Stimulated activated CD8-positive, alpha-beta memory T cell treated with anti-CD3 and anti-CD28 coated beads, Interleukin-7, amount 100 ng/mL, for 4 hours (primary cell): ENCODE data around the gene DDX55.

ENCODE experiments used
- DNase-seq, 2 donors: peaks; one replicate each; pipeline ENCODE4 v3.0.0-alpha.2; 2020; ENCODE audit warnings: low read depth in 2 of 2

The DDX55 gene

GRCh38 chr12:123608182-123608581 is 6.3 kb downstream of the DDX55 start:
- DNase-seq = no peak

- no peak for DNase-seq
Measured at GRCh38 chr12:123614110-123614509, 12.2 kb downstream of the DDX55 start.

GRCh38 chr12:123614531-123614930 is 12.6 kb downstream of the DDX55 start:
- DNase-seq = no peak

- no peak for DNase-seq
Measured at GRCh38 chr12:123617144-123617543, 15.2 kb downstream of the DDX55 start.

- no peak for DNase-seq
Measured at GRCh38 chr12:123617580-123617979, 15.7 kb downstream of the DDX55 start.

- no peak for DNase-seq
Measured at GRCh38 chr12:123621101-123621500, 19.2 kb downstream of the DDX55 start.

- DNase-seq = no peak
Measured at GRCh38 chr12:123621619-123622530, 20.0 kb downstream of the DDX55 start.

- peak; percentile 95 to 96 for DNase-seq
Measured at GRCh38 chr12:123633379-123634141, 31.7 kb downstream of the DDX55 start, which contains the start of the genes EIF2B1 and GTF2H3. Gene EIF2B1 (minus strand): TSS chr12:123633686. CDS start chr12:123633557, 129 bp downstream. Gene GTF2H3 (plus strand): TSS chr12:123633829. CDS start chr12:123633860, 31 bp downstream.

GRCh38 chr12:123634142-123634561 is 32.3 kb downstream of the DDX55 start:
- DNase-seq = no peak

- DNase-seq = no peak
Measured at GRCh38 chr12:123643911-123644310, 42.0 kb downstream of the DDX55 start.

- no peak for DNase-seq
Measured at GRCh38 chr12:123645380-123645779, 43.5 kb downstream of the DDX55 start.

GRCh38 chr12:123645878-123646277 is 44.0 kb downstream of the DDX55 start:
- DNase-seq = no peak

GRCh38 chr12:123648401-123648800 is 46.5 kb downstream of the DDX55 start:
- no peak for DNase-seq

GRCh38 chr12:123654129-123654701 is 52.3 kb downstream of the DDX55 start:
- no peak for DNase-seq

GRCh38 chr12:123655420-123655819 is 53.5 kb downstream of the DDX55 start:
- DNase-seq = no peak

- DNase-seq = no peak
Measured at GRCh38 chr12:123656392-123656791, 54.5 kb downstream of the DDX55 start.

- no peak for DNase-seq
Measured at GRCh38 chr12:123657211-123657610, 55.3 kb downstream of the DDX55 start.

GRCh38 chr12:123659996-123660727 is 58.3 kb downstream of the DDX55 start:
- no peak for DNase-seq

- no peak for DNase-seq
Measured at GRCh38 chr12:123667771-123668170, 65.9 kb downstream of the DDX55 start.
